ENCODE data around the gene ZCWPW1. TPM values are rescaled to one million over a fixed set of nuclear protein-coding genes. Genes with fewer than 3 reads are reported as not detected.
A peak's percentile ranks its signal among the peaks of the same experiment; 100 is the strongest.

Gene ZCWPW1
- total and polyA plus RNA-seq, 2 of the 8 experiments (the other 6 are each of a cell fraction or from before 2014, with no cell fraction given) = 0.51 to 1.4 TPM

DNA sequence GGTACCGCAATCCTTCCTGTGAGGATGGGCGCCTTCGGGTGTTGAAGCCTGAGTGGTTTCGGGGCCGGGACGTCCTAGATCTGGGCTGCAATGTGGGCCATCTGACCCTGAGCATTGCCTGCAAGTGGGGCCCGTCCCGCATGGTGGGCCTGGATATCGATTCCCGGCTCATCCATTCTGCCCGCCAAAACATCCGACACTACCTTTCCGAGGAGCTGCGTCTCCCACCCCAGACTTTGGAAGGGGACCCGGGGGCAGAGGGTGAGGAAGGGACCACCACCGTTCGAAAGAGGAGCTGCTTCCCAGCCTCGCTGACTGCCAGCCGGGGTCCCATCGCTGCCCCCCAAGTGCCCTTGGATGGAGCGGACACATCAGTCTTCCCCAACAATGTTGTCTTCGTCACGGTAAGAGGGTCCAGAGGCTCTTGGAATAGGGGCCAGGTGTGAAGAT lies 2.8 kb upstream of the ZCWPW1 start:
- H4K8ac ChIP-seq (ENCODE audit: extremely low read depth, insufficient read depth, low read length) = no peak overlapping the region
- H2BK5ac ChIP-seq (ENCODE audit: low read depth, low read length) = 0 out of 2 replicates have a peak overlapping the region, but pooled peaks have one; percentile 97
- no peak overlapping the region for H3K4ac ChIP-seq (replicated peaks; ENCODE audit: insufficient read length, low read depth, low read length)
- CTCF ChIA-PET (ENCODE audit: partially characterized antibody) = interaction anchor here (1.3 kb wide), 1 partner anchor 203 kb away, joined by 3 read pairs; no protein-coding TSS in a partner anchor
- H3K36me3 ChIP-seq (ENCODE audit: control insufficient read depth in 2 of 4, insufficient read depth in 4 of 4, low read length in 3 of 4) = peaks cover 2 to 44% (median 18%) of the 10 kb centered on the region in 4 experiments; a peak in 6 of 8 replicates
- 96% methylated on average over 19 of the region's 23 CpGs; no CpG with 5 or more reads in 1 of the 2 experiments for WGBS, 2 experiments (ENCODE audit: extremely low coverage in 1 of 2, insufficient coverage in 1 of 2, insufficient read length in 1 of 2, insufficient replicate concordance in 2 of 2, low coverage in 1 of 2, low lambda C conversion rate in 2 of 2, missing lambda C conversion rate in 1 of 2)
- 0 out of 7 replicates have a peak overlapping the region, but pooled peaks of 1 of the 4 experiments have one; percentile 12 for H3K9ac ChIP-seq (replicated peaks in 1 of 4; ENCODE audit: extremely low read depth in 1 of 4, low read depth in 3 of 4, low read length in 3 of 4)
- no peak overlapping the region for H2AFZ ChIP-seq (ENCODE audit: low read length)
- H3K4me1 ChIP-seq (replicated peaks in 1 of 4; ENCODE audit: control insufficient read depth in 3 of 4, insufficient read depth in 4 of 4, low read length in 3 of 4) = peaks cover 4 to 17% (median 10%) of the 10 kb centered on the region in 4 experiments
- peak overlapping the region; percentile 84 to 88 for H3K4me2 ChIP-seq (ENCODE audit: insufficient read depth in 1 of 2, low read depth in 2 of 2, low read length in 2 of 2)
- H3K27me3 ChIP-seq (replicated peaks in 1 of 4; ENCODE audit: control insufficient read depth in 3 of 4, extremely low read depth in 1 of 4, insufficient read depth in 3 of 4, low read length in 3 of 4) = peaks cover 0 to 6% (median 6%) of the 10 kb centered on the region in 4 experiments; a peak in 4 of 7 replicates
- peak overlapping the region in 2 of 4 experiments; percentile 5 to 76; a peak in 3 of 8 replicates for H3K4me3 ChIP-seq (ENCODE audit: extremely low read depth in 1 of 4, insufficient read depth in 2 of 4, low read depth in 3 of 4, low read length in 4 of 4)
- H3K18ac ChIP-seq (ENCODE audit: extremely low read depth, low read length) = no peak overlapping the region
- FAIRE-seq = no peak
- no peak for DNase-seq (ENCODE audit: low read depth in 1 of 2, low spot score in 2 of 2)
- peaks cover 2% of the 10 kb centered on the region for H3K79me1 ChIP-seq (ENCODE audit: low read depth, low read length)
- H3K79me2 ChIP-seq (ENCODE audit: control insufficient read depth in 1 of 2, insufficient read depth in 2 of 2, low read length in 2 of 2) = peaks cover 0 to 49% of the 10 kb centered on the region in 2 experiments; a peak in 3 of 4 replicates
- peaks cover 8% of the 10 kb centered on the region in 2 experiments for H4K20me1 ChIP-seq (replicated peaks in 1 of 2; ENCODE audit: control insufficient read depth in 1 of 2, insufficient read depth in 2 of 2, low read length in 2 of 2)
- no peak overlapping the region for H4K5ac ChIP-seq (ENCODE audit: insufficient read length, low read depth, low read length)
- no peak overlapping the region for H4K91ac ChIP-seq (replicated peaks; ENCODE audit: insufficient read length, low read length)
- peaks cover 0 to 6% of the 10 kb centered on the region in 2 experiments; a peak in 1 of 4 replicates for H3K9me3 ChIP-seq (ENCODE audit: insufficient read depth in 2 of 2, low read depth in 1 of 2, low read length in 1 of 2)
- no peak overlapping the region for H2BK15ac ChIP-seq (ENCODE audit: low read length)
- H3K23ac ChIP-seq (ENCODE audit: insufficient read length) = no peak overlapping the region
- no peak overlapping the region for H2BK20ac ChIP-seq (ENCODE audit: low read length)
- no peak overlapping the region for H2BK120ac ChIP-seq (replicated peaks; ENCODE audit: low read depth, low read length)
- H2BK12ac ChIP-seq (ENCODE audit: low read depth, low read length) = no peak overlapping the region
- no peak overlapping the region for H3K14ac ChIP-seq (ENCODE audit: insufficient read length)
- no peak overlapping the region for H3K56ac ChIP-seq (replicated peaks; ENCODE audit: insufficient read length, low read depth, low read length)
- H3K23me2 ChIP-seq (ENCODE audit: low read depth, low read length) = peaks cover 8% of the 10 kb centered on the region; the same call in 1 of the 2 replicates
- H2AK5ac ChIP-seq (ENCODE audit: low read depth, low read length) = no peak overlapping the region
- POLR2A ChIA-PET (ENCODE audit: partially characterized antibody) = interaction anchor here (1.0 to 4.0 kb wide), 5 partner anchors 10 to 330 kb away, joined by 3 to 81 read pairs (median 5); partner anchors contain the start of genes AP4M1 and MCM7
- no peak overlapping the region for H3K27ac ChIP-seq (ENCODE audit: low read depth, low read length)
- TF ChIP-seq, protein P1, sequence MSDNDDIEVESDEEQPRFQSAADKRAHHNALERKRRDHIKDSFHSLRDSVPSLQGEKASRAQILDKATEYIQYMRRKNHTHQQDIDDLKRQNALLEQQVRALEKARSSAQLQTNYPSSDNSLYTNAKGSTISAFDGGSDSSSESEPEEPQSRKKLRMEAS (IDR thresholded peaks at IDR 0.05) = no peak
- TF ChIP-seq ZNF274 (IDR thresholded peaks at IDR 0.05; ENCODE audit: borderline replicate concordance, extremely low read depth, low read length) = no peak
- TF ChIP-seq BRCA1 (IDR thresholded peaks at IDR 0.05; ENCODE audit: low read depth, low read length) = no peak
- TF ChIP-seq POLR2AphosphoS5 (IDR thresholded peaks at IDR 0.05; ENCODE audit: low read depth, low read length) = no peak
- no peak for TF ChIP-seq CTBP2 (IDR thresholded peaks at IDR 0.05; ENCODE audit: borderline replicate concordance, insufficient read depth, insufficient read length, low read length)
- no peak for TF ChIP-seq HDAC2 (IDR thresholded peaks at IDR 0.05; ENCODE audit: borderline replicate concordance in 1 of 2, low read depth in 2 of 2, low read length in 2 of 2)
- TF ChIP-seq GTF2F1 (IDR thresholded peaks at IDR 0.05; ENCODE audit: borderline replicate concordance, low read depth, low read length) = no peak
- no peak for TF ChIP-seq JUND (IDR thresholded peaks at IDR 0.05; ENCODE audit: low read length)
- no peak for TF ChIP-seq EZH2 (IDR thresholded peaks at IDR 0.05; ENCODE audit: low read depth, low read length, severe bottlenecking)
- no peak for TF ChIP-seq SUZ12 (IDR thresholded peaks at IDR 0.05; ENCODE audit: low read length)
- no peak for TF ChIP-seq FOSL1 (IDR thresholded peaks at IDR 0.05; ENCODE audit: insufficient read depth, low read depth, low read length)
- TF ChIP-seq SIRT6 (IDR thresholded peaks at IDR 0.05; ENCODE audit: low read length) = no peak
- TF ChIP-seq SP2 (IDR thresholded peaks at IDR 0.05; ENCODE audit: low read length) = no peak
